GM12878 (cell line): ENCODE data around the gene PHC1. TPM values are rescaled to one million over a fixed set of nuclear protein-coding genes. Genes with fewer than 3 reads are reported as not detected.

Experiments used
- CHD2 ChIP-seq: IDR thresholded peaks from 2 replicates; pipeline ENCODE4 v1.6.1; 2011; ENCODE audit warnings: low read depth, low read length, improper control_type of control experiment, borderline replicate concordance
- FOXK2 ChIP-seq: fragments of 450-650 bp; IDR thresholded peaks from 2 replicates; pipeline ENCODE4 v1.6.1; 2017; ENCODE audit warnings: mild to moderate bottlenecking, moderate library complexity
- NR2C1 ChIP-seq: fragments of 450-650 bp; IDR thresholded peaks from 2 replicates; pipeline ENCODE4 v1.6.1; 2017; ENCODE audit warnings: antibody characterized with exemption, mild to moderate bottlenecking, moderate library complexity
- STAT1 ChIP-seq: fragments of 450-650 bp; conservative IDR thresholded peaks from 2 replicates; pipeline ENCODE4 v1.6.1; 2014; ENCODE audit warnings: antibody characterized with exemption, mild to moderate bottlenecking
- polyA plus RNA-seq, 11 experiments: library from polyadenylated mRNA; depleted of rRNA in 4 of 11; unstranded in 6 of 11; stranded (reverse) in 5 of 11; fragments of >200 nt; fragmentation: Nextera tagmentation in 4 of 11; fragmentation: Illumina TruSeq in 1 of 11; extraction: Ambion mirVana in 4 of 11; extraction: Trizol in 1 of 11; gene quantifications; 1 replicate in 1 of 11; 2 replicates in 10 of 11; pipeline versions ENCODE4 v1.2.1 to v1.2.3, GENCODE V29; 2011 to 2016; ENCODE audit warnings: inconsistent platforms in 2 of 11, missing spikeins in 2 of 11, low read depth in 1 of 11
- total RNA-seq, 4 experiments: library from RNA; depleted of rRNA in 3 of 4; stranded (reverse); fragments of >200 nt in 3 of 4; fragmentation: Illumina TruSeq in 1 of 4; extraction: Trizol in 1 of 4; gene quantifications; 2 replicates each; pipeline versions ENCODE4 v1.2.1 to v1.2.3, GENCODE V29; 2013 to 2021
- TF ChIP-seq, protein P1 (sequence below): fragments of 450-650 bp; IDR thresholded peaks from 2 replicates; pipeline ENCODE4 v1.6.1; 2017; ENCODE audit warnings: mild to moderate bottlenecking
- TF ChIP-seq, protein P2 (sequence below): fragments of 450-650 bp; formaldehyde crosslinking; IDR thresholded peaks from 2 replicates; pipeline ENCODE4 v1.5.0; 2022; ENCODE audit warnings: mild to moderate bottlenecking, missing genetic modification characterization

The PHC1 gene
- total and polyA plus RNA-seq, 10 of the 15 experiments (the other 5 are each of a cell fraction or from before 2014, with no cell fraction given) = 0.50 to 16.3 (median 2.1) TPM

DNA sequence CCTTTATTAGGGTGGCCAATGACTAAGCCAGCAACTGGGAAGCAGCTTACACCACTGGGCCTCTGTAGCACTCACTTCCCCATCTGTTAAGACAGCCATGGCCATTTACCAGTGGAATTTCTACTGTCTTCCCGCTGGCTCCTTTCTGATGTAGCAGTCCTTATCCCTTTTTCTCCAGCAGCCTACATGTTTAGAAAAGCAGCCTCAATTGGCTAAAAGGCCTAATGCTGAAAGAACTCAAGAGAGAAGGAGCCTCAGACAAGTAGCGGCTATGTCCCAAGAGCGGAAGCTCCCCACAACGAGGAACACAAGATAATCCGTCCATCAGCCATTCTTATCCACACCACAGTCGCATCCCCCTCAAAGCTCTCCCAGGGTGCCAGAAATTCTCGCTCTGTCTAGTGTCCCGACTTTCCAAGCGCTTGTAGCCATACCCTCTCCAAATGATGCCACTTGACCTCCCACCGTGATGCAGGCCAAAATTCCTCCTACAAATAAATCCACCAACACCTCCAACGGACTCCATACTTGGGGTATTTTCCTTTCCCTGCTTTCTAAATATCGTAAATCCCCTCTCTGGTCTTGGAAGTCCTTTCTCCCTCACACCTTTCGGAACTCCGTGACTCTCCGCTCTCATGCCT is 34.5 kb downstream of the PHC1 start (continued):
- TF ChIP-seq FOXK2 = no peak
- TF ChIP-seq, protein P1, sequence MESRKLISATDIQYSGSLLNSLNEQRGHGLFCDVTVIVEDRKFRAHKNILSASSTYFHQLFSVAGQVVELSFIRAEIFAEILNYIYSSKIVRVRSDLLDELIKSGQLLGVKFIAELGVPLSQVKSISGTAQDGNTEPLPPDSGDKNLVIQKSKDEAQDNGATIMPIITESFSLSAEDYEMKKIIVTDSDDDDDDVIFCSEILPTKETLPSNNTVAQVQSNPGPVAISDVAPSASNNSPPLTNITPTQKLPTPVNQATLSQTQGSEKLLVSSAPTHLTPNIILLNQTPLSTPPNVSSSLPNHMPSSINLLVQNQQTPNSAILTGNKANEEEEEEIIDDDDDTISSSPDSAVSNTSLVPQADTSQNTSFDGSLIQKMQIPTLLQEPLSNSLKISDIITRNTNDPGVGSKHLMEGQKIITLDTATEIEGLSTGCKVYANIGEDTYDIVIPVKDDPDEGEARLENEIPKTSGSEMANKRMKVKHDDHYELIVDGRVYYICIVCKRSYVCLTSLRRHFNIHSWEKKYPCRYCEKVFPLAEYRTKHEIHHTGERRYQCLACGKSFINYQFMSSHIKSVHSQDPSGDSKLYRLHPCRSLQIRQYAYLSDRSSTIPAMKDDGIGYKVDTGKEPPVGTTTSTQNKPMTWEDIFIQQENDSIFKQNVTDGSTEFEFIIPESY = no peak
- no peak for TF ChIP-seq CHD2
- no peak for TF ChIP-seq NR2C1
- no peak for TF ChIP-seq STAT1
- TF ChIP-seq, protein P2, sequence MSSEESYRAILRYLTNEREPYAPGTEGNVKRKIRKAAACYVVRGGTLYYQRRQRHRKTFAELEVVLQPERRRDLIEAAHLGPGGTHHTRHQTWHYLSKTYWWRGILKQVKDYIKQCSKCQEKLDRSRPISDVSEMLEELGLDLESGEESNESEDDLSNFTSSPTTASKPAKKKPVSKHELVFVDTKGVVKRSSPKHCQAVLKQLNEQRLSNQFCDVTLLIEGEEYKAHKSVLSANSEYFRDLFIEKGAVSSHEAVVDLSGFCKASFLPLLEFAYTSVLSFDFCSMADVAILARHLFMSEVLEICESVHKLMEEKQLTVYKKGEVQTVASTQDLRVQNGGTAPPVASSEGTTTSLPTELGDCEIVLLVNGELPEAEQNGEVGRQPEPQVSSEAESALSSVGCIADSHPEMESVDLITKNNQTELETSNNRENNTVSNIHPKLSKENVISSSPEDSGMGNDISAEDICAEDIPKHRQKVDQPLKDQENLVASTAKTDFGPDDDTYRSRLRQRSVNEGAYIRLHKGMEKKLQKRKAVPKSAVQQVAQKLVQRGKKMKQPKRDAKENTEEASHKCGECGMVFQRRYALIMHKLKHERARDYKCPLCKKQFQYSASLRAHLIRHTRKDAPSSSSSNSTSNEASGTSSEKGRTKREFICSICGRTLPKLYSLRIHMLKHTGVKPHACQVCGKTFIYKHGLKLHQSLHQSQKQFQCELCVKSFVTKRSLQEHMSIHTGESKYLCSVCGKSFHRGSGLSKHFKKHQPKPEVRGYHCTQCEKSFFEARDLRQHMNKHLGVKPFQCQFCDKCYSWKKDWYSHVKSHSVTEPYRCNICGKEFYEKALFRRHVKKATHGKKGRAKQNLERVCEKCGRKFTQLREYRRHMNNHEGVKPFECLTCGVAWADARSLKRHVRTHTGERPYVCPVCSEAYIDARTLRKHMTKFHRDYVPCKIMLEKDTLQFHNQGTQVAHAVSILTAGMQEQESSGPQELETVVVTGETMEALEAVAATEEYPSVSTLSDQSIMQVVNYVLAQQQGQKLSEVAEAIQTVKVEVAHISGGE = no peak
